ENCODE results near the gene ECSIT.
A peak's percentile ranks its signal among the peaks of the same experiment; 100 is the strongest.

The ECSIT gene

DNA sequence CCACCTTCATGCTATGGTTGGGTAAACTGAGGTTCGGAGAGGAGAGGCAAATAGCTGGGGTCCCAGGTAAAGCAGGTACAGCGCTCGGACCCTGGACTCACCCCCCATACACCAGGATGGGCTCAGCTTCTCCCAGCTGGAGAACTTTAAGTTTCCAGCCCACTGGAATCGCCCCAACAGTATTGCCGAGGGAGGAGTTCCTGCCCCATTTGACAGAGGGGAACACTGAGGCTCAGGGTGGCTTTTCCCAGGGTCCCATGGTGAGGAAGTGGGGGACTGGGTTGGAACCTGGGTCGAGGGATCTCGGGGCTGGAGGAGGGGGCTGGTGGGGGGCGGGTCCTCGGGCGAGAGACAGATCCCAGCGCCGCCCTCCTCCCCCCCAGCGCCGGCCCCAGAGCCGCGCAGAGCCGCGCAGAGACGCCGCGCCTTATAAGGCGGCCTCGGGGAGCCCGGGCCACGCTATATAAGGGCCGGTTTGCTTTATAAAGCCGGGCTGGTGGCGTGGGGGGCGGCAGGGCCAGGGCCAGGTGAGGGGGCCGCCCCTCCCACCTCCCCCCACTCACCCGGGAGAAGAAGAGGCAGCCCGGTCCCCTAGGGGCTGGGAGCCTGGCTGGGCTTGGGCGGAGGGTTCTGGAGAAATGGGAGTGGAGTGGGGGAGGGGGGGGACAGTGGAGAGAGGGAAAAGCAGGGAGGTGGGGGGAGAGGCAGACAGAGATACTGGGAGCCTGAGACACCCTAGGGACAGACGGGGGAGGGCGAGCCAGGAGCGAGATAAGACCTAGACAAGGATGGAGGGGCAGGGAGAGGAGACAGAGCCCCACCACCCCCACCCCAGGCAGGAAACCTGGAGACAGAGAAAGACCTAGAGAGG is 10.8 kb upstream of the ECSIT start:
- H3K4me3 ChIP-seq (ENCODE audit: low read depth, low read length), result peak overlapping the region; percentile 64
- POLR2A ChIA-PET, result no interaction called here
- no peak for TF ChIP-seq CTCF (IDR thresholded peaks at IDR 0.05; ENCODE audit: insufficient read depth, low read length, missing control alignments)

DNA sequence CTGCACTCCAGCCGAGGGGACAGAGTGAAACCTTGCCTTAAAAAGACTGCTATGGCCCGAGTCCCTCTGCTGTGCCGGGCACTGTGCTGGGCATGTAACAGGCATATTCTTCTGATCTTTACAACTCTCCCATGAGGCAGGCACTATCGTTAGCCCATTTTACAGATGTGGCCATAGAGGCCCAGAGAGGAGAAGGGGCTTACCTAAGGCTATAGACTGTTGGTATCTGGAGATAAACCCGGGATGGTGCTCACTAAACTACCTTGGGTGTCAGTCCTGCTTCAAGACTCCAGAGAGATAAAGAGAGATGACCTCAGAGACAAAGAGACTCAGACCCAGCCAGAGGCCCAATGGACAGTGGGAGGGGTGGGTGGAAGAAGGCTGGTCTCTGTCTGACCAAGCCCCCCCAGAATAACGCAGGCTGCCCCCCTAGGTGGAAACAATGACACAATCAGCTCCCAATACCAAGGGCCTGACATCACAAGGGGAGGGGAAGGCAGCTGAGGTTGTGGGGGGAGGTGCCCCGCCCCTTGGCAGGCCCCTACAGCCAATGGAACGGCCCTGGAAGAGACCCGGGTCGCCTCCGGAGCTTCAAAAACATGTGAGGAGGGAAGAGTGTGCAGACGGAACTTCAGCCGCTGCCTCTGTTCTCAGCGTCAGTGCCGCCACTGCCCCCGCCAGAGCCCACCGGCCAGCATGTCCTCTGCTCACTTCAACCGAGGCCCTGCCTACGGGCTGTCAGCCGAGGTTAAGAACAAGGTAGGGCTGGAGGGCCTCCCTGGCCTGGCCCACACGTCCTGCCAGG is 9.5 kb upstream of the ECSIT start, which contains the start of gene CNN1:
Gene CNN1 (plus strand): TSS at position 620 of the 805 bp plus-strand sequence. CDS start 77 bp downstream, at position 697.
- CTCF ChIA-PET, result interaction anchor here (0.7 to 1.6 kb wide), 7 partner anchors 8 to 84 kb away, joined by 3 to 8 read pairs (median 3); partner anchors contain the start of genes ECSIT and ELOF1
- POLR2A ChIA-PET, result interaction anchor here (1.0 kb wide), 2 partner anchors 10 to 20 kb away, joined by 3 to 4 read pairs; partner anchors contain the start of genes ECSIT and ELOF1
- DNase-seq (ENCODE audit: low read depth, low spot score), result no peak
- no peak for TF ChIP-seq CTCF (IDR thresholded peaks at IDR 0.05; ENCODE audit: insufficient read depth, low read length, missing control alignments)
- peak within 1 kb of the TSS; percentile 64 for H3K4me3 ChIP-seq (ENCODE audit: low read depth, low read length)

More for the DNA sequence above, 10.8 kb upstream of the ECSIT start:
- DNase-seq (ENCODE audit: low read depth, low spot score), result no peak
- CTCF ChIA-PET, result interaction anchor here (1.0 to 1.6 kb wide), 5 partner anchors 8 to 85 kb away, joined by 3 to 8 read pairs (median 3); partner anchors contain the start of genes ECSIT and ELOF1

GRCh38 chr19:11535792-11536595 is 7.1 kb upstream of the ECSIT start:
- no peak for DNase-seq (ENCODE audit: low read depth, low spot score)
- H3K4me3 ChIP-seq (ENCODE audit: low read depth, low read length), result peak overlapping the region; percentile 51
- POLR2A ChIA-PET, result no interaction called here
- TF ChIP-seq CTCF (IDR thresholded peaks at IDR 0.05; ENCODE audit: insufficient read depth, low read length, missing control alignments), result peak; percentile 89
- CTCF ChIA-PET, result interaction anchor here (0.6 to 2.2 kb wide), 28 partner anchors 8 to 161 kb away, joined by 3 to 31 read pairs (median 4); partner anchors contain the start of genes ELOF1 and ZNF627

DNA sequence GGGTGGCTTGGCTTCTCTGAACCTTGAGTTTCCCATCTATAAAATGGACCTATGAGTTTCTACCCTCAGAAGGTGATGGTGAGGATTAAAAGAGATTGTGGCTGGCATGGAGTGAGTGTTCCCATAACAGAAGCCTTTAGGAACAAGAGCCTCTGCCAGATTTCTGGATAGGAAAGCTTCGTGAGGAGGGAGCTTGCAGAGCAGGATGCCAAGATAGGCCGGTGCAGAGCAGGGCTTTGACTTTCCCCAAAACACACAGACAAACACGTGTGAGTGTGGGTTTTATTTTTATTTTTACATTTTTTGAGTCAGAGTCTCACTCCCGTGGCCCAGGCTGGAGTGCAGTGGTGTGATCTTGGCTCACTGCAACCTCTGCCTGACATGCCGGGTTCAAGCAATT is 6.0 kb upstream of the ECSIT start:
- no peak overlapping the region for H3K4me3 ChIP-seq (ENCODE audit: low read depth, low read length)
- DNase-seq (ENCODE audit: low read depth, low spot score), result no peak
- no peak for TF ChIP-seq CTCF (IDR thresholded peaks at IDR 0.05; ENCODE audit: insufficient read depth, low read length, missing control alignments)
- ChIA-PET POLR2A (no interaction called here), CTCF (interaction anchor here (1.3 to 2.2 kb wide), 2 partner anchors 9 to 21 kb away, joined by 3 to 12 read pairs; no protein-coding TSS in a partner anchor)

GRCh38 chr19:11534538-11534937 is 5.6 kb upstream of the ECSIT start:
- H3K4me3 ChIP-seq (ENCODE audit: low read depth, low read length), result no peak overlapping the region
- CTCF ChIA-PET, result no interaction called here
- DNase-seq (ENCODE audit: low read depth, low spot score), result no peak
- POLR2A ChIA-PET, result no interaction called here
- no peak for TF ChIP-seq CTCF (IDR thresholded peaks at IDR 0.05; ENCODE audit: insufficient read depth, low read length, missing control alignments)
